ENCODE data around the gene GLI3.

Gene GLI3

GRCh38 chr7:41924796-41925195, 312.2 kb downstream of the GLI3 start:
- DNase-seq (ENCODE audit: insufficient read length, low spot score) (no peak), FAIRE-seq (no peak)
- no peak for TF ChIP-seq POLR2AphosphoS5 (IDR thresholded peaks at IDR 0.05; ENCODE audit: low read depth, low read length)
- TF ChIP-seq TAF1 (IDR thresholded peaks at IDR 0.05; ENCODE audit: low read depth, low read length), result no peak
- TF ChIP-seq POU2F2 (IDR thresholded peaks at IDR 0.05; ENCODE audit: low read depth, low read length), result no peak
- TF ChIP-seq POLR2A (IDR thresholded peaks at IDR 0.05; ENCODE audit: low read depth, low read length), result no peak
- no peak for TF ChIP-seq SPI1 (IDR thresholded peaks at IDR 0.05; ENCODE audit: low read depth, low read length)
- TF ChIP-seq PAX5 (IDR thresholded peaks at IDR 0.05; ENCODE audit: insufficient read depth, low read length, severe bottlenecking), result no peak

DNA sequence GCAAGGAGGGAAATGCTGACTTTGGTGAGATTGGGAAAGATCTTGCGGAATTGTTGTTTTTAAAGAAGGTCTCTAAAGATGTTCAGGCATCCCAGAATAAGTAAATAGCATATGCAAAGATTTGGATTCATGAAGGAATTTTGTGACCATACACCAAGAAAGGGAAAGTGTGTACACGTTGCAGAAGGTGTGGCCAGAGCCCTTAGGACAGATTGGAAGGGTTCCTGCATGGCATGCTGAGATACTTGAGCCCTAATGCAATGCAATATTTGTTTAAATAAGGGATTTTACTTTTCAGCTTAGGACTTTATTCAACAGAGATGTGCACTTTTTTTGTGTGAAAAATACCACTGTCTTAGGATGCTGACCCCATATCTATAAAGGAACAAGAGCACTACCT, 314.6 kb downstream of the GLI3 start:
- TF ChIP-seq PAX5 (IDR thresholded peaks at IDR 0.05; ENCODE audit: insufficient read depth, low read length, severe bottlenecking), result no peak
- no peak for TF ChIP-seq POU2F2 (IDR thresholded peaks at IDR 0.05; ENCODE audit: low read depth, low read length)
- no peak for TF ChIP-seq SPI1 (IDR thresholded peaks at IDR 0.05; ENCODE audit: low read depth, low read length)
- TF ChIP-seq TAF1 (IDR thresholded peaks at IDR 0.05; ENCODE audit: low read depth, low read length), result no peak
- no peak for TF ChIP-seq POLR2A (IDR thresholded peaks at IDR 0.05; ENCODE audit: low read depth, low read length)
- TF ChIP-seq POLR2AphosphoS5 (IDR thresholded peaks at IDR 0.05; ENCODE audit: low read depth, low read length), result no peak

DNA sequence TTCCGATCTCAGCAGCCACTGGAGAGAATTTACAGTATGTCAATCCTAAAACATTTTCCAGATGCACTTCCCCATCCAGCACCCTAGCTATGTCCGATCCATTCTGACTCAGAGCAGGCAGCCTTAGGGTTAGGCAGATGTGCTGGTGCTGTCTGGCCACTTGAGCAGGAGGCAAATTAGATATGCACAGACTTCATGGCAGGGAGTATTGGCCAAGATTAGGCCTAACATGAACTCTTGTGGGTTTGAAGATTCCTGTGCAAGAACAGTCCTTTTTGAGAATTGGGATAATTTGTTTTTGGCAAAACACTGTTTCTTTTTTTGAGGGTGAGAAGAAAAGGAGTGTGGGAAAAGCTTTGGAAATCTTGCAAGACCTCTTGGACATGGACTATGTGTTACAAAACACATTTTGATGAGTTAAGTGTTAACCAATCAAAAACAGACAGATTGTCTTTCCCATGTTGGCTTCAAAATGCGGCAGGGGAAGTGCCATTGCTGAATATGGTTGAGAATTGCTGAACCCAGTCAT, 315.5 kb downstream of the GLI3 start:
- no peak for FAIRE-seq

More for the DNA sequence above, 314.6 kb downstream of the GLI3 start:
- no peak for DNase-seq (ENCODE audit: insufficient read length, low spot score)
- no peak for FAIRE-seq

DNA sequence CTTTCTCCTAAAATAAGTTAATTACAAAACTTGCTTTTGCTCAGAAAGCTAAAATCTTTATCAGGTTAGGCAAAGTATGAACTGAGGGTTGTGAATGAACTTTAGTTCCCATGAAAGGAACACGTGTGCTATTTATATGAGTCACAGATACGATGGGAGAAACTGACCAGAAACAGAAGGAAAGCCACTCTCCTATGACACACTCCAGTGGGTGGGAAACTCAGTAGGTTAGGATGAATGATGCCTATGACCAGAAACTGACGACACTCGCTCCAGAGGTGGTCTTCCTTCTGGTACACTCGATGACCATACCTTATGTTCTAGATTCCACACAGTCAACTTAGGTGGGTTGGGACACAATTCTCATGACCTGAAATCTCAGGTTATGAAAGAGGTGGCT, 318.4 kb downstream of the GLI3 start:
- DNase-seq (ENCODE audit: insufficient read length, low spot score) (no peak), FAIRE-seq (no peak)

More for the DNA sequence above, 315.5 kb downstream of the GLI3 start:
- DNase-seq (ENCODE audit: insufficient read length, low spot score), result no peak
- TF ChIP-seq POLR2A (IDR thresholded peaks at IDR 0.05; ENCODE audit: low read depth, low read length) (no peak), PAX5 (IDR thresholded peaks at IDR 0.05; ENCODE audit: insufficient read depth, low read length, severe bottlenecking) (no peak), SPI1 (IDR thresholded peaks at IDR 0.05; ENCODE audit: low read depth, low read length) (no peak)

DNA sequence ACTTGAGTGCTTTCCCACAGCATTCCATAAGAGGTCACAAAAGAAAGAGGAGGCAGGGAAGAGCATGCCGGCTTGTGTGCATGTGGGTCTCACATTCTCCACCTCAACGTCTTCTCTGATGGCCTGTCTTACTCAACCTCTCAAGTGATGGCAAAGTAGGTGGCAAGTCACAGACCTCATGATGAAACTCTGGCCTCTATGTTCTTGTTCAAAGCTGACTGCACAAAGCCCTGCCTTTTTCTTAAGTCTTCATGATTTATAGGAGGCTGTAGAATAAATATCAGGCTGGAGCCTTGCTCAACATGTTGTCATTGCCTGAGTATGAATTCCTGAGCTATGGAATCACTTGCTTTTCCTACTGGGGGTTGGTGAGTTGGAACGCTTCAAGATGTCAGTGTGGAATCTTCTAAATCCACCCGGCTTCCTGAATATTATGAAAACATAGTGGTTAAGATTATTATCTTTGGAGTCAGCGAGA, 320.5 kb downstream of the GLI3 start:
- no peak for TF ChIP-seq PAX5 (IDR thresholded peaks at IDR 0.05; ENCODE audit: insufficient read depth, low read length, severe bottlenecking)
- no peak for TF ChIP-seq TAF1 (IDR thresholded peaks at IDR 0.05; ENCODE audit: low read depth, low read length)
- TF ChIP-seq POLR2AphosphoS5 (IDR thresholded peaks at IDR 0.05; ENCODE audit: low read depth, low read length), result no peak
- no peak for DNase-seq (ENCODE audit: insufficient read length, low spot score)
- no peak for FAIRE-seq

More for the DNA sequence above, 318.4 kb downstream of the GLI3 start:
- TF ChIP-seq TAF1 (IDR thresholded peaks at IDR 0.05; ENCODE audit: low read depth, low read length), result no peak
- no peak for TF ChIP-seq POLR2AphosphoS5 (IDR thresholded peaks at IDR 0.05; ENCODE audit: low read depth, low read length)
- TF ChIP-seq POLR2A (IDR thresholded peaks at IDR 0.05; ENCODE audit: low read depth, low read length), result no peak
- no peak for TF ChIP-seq PAX5 (IDR thresholded peaks at IDR 0.05; ENCODE audit: insufficient read depth, low read length, severe bottlenecking)
- no peak for TF ChIP-seq POU2F2 (IDR thresholded peaks at IDR 0.05; ENCODE audit: low read depth, low read length)
- TF ChIP-seq SPI1 (IDR thresholded peaks at IDR 0.05; ENCODE audit: low read depth, low read length), result no peak

GRCh38 chr7:41915871-41916270, 321.1 kb downstream of the GLI3 start:
- no peak for FAIRE-seq
- no peak for TF ChIP-seq SPI1 (IDR thresholded peaks at IDR 0.05; ENCODE audit: low read depth, low read length)
- TF ChIP-seq PAX5 (IDR thresholded peaks at IDR 0.05; ENCODE audit: insufficient read depth, low read length, severe bottlenecking), result no peak
- TF ChIP-seq TAF1 (IDR thresholded peaks at IDR 0.05; ENCODE audit: low read depth, low read length), result no peak
- TF ChIP-seq POU2F2 (IDR thresholded peaks at IDR 0.05; ENCODE audit: low read depth, low read length), result no peak
- TF ChIP-seq POLR2AphosphoS5 (IDR thresholded peaks at IDR 0.05; ENCODE audit: low read depth, low read length), result no peak
- TF ChIP-seq POLR2A (IDR thresholded peaks at IDR 0.05; ENCODE audit: low read depth, low read length), result no peak
- no peak for DNase-seq (ENCODE audit: insufficient read length, low spot score)

GRCh38 chr7:41912851-41913567, 324.0 kb downstream of the GLI3 start:
- TF ChIP-seq SPI1 (IDR thresholded peaks at IDR 0.05; ENCODE audit: low read depth, low read length), result no peak
- no peak for TF ChIP-seq PAX5 (IDR thresholded peaks at IDR 0.05; ENCODE audit: insufficient read depth, low read length, severe bottlenecking)
- no peak for TF ChIP-seq TAF1 (IDR thresholded peaks at IDR 0.05; ENCODE audit: low read depth, low read length)
- TF ChIP-seq POLR2A (IDR thresholded peaks at IDR 0.05; ENCODE audit: low read depth, low read length), result no peak
- TF ChIP-seq POU2F2 (IDR thresholded peaks at IDR 0.05; ENCODE audit: low read depth, low read length), result no peak
- DNase-seq (ENCODE audit: insufficient read length, low spot score) (no peak), FAIRE-seq (no peak)

- FAIRE-seq (no peak), DNase-seq (ENCODE audit: insufficient read length, low spot score) (no peak)
- TF ChIP-seq TAF1 (IDR thresholded peaks at IDR 0.05; ENCODE audit: low read depth, low read length), result no peak
- no peak for TF ChIP-seq POU2F2 (IDR thresholded peaks at IDR 0.05; ENCODE audit: low read depth, low read length)
Measured at GRCh38 chr7:41912426-41912825, 324.6 kb downstream of the GLI3 start.

- no peak for FAIRE-seq
Measured at GRCh38 chr7:41911792-41912191, 325.2 kb downstream of the GLI3 start.

More at GRCh38 chr7:41911792-41912191, 325.2 kb downstream of the GLI3 start:
- no peak for DNase-seq (ENCODE audit: insufficient read length, low spot score)
- TF ChIP-seq POLR2AphosphoS5 (IDR thresholded peaks at IDR 0.05; ENCODE audit: low read depth, low read length) (no peak), POLR2A (IDR thresholded peaks at IDR 0.05; ENCODE audit: low read depth, low read length) (no peak), SPI1 (IDR thresholded peaks at IDR 0.05; ENCODE audit: low read depth, low read length) (no peak), POU2F2 (IDR thresholded peaks at IDR 0.05; ENCODE audit: low read depth, low read length) (no peak), TAF1 (IDR thresholded peaks at IDR 0.05; ENCODE audit: low read depth, low read length) (no peak), PAX5 (IDR thresholded peaks at IDR 0.05; ENCODE audit: insufficient read depth, low read length, severe bottlenecking) (no peak)
